Measurements from ENCODE around the gene SIPA1L2.

SIPA1L2 gene

DNA sequence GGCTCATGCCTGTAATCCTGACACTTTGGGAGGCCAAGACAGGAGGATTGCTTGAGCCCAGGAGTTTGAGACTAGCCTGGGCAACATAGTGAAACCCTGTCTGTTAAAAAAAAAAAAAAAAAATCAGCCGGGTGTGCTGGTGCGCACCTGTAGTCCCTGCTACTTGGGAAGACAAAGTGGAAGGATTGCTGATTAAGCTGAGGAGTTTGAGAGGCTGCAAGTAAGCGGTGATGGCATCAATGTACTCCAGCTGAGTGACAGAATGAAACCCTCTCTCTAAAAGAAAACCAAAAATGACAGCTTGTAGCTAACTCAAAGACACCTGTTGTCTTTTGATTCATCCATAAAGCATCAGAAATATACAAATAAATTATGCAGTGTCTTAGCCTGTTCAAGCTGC lies 31.8 kb downstream of the SIPA1L2 start:
- H3K9me3 Mint-ChIP-seq = peaks cover 7 to 8% of the 10 kb centered on the region in 2 donors
- H3K4me1 Mint-ChIP-seq = peaks cover 21 to 31% of the 10 kb centered on the region in 2 donors
- ATAC-seq (replicated peaks) (no peak), DNase-seq (no peak)
- no peaks in the 10 kb centered on the region for H3K27me3 Mint-ChIP-seq
- H3K36me3 Mint-ChIP-seq = peaks cover 3 to 5% of the 10 kb centered on the region in 2 donors
- H3K4me3 Mint-ChIP-seq = no peak overlapping the region
- no peak overlapping the region for H3K27ac Mint-ChIP-seq

DNA sequence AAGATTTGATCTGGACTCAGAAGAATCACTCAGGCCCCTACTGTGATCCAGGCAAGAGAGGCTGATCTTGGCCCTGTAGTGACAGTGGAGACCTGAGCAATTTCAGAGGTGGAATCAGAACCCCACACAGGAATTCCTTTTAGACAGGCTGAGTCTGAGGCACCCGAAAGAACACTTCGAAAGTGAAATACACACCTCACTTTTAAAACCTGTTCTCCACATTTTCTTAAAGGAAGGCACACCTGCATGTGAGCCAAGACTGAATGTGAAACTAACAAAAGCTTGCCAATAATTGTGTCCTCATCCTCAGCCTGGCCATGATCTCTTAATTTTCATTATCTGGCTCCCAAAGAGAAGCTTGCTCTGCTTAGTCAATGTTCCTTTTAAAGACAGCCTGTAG lies 32.2 kb downstream of the SIPA1L2 start:
- Mint-ChIP-seq H3K4me1 (peaks cover 20 to 27% of the 10 kb centered on the region in 2 donors), H3K36me3 (peaks cover 3 to 5% of the 10 kb centered on the region in 2 donors), H3K4me3 (no peak overlapping the region), H3K9me3 (peaks cover 6 to 7% of the 10 kb centered on the region in 2 donors), H3K27me3 (no peaks in the 10 kb centered on the region), H3K27ac (no peak overlapping the region)
- ATAC-seq (replicated peaks) (no peak), DNase-seq (no peak)

DNA sequence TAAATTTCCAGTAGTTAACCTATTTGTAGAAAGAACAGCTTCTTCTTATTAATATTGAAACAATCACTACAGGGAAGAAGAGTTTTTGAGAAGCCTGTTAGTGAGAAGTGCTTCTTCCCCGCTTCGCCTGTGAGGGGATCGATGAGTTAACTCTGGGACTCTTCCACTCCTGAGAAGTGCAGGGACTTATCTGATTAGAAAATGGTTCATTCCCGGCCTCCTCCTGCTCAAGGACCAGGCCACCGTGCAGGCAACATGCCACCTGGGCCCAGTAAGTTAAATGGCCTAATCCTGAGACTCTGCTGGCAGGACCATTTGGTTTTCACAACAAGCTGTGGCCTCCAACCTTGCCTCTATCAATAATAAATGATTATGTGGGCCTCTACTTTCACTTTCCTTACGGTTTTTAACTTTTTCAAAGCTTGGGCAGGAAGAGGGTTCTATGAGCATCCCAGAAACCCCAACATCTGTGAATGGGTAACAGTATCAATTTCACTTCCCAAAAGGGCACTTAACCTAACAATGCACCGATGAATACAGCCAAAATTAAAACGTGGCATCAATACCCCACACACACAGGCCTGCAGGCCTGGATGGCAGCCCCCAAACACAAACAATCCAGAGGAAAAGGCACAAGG lies 33.1 kb downstream of the SIPA1L2 start:
- ATAC-seq (replicated peaks) = peak; percentile 88 to 90
- peak overlapping the region; percentile 14 for H3K27ac Mint-ChIP-seq
- H3K27me3 Mint-ChIP-seq = no peaks in the 10 kb centered on the region
- DNase-seq = no peak
- peak overlapping the region; percentile 23 to 46 for H3K4me3 Mint-ChIP-seq
- peaks cover 19 to 27% of the 10 kb centered on the region in 2 donors for H3K4me1 Mint-ChIP-seq
- H3K9me3 Mint-ChIP-seq = peaks cover 4 to 7% of the 10 kb centered on the region in 2 donors
- H3K36me3 Mint-ChIP-seq = peaks cover 3 to 5% of the 10 kb centered on the region in 2 donors

GRCh38 chr1:232594768-232595698 lies 34.9 kb downstream of the SIPA1L2 start:
- Mint-ChIP-seq H3K27me3 (no peaks in the 10 kb centered on the region), H3K4me1 (peaks cover 25 to 36% of the 10 kb centered on the region in 2 donors), H3K4me3 (no peak overlapping the region), H3K36me3 (peaks cover 3 to 5% of the 10 kb centered on the region in 2 donors), H3K9me3 (peaks cover 5 to 8% of the 10 kb centered on the region in 2 donors), H3K27ac (no peak overlapping the region)
- ATAC-seq (replicated peaks) (no peak), DNase-seq (no peak)

DNA sequence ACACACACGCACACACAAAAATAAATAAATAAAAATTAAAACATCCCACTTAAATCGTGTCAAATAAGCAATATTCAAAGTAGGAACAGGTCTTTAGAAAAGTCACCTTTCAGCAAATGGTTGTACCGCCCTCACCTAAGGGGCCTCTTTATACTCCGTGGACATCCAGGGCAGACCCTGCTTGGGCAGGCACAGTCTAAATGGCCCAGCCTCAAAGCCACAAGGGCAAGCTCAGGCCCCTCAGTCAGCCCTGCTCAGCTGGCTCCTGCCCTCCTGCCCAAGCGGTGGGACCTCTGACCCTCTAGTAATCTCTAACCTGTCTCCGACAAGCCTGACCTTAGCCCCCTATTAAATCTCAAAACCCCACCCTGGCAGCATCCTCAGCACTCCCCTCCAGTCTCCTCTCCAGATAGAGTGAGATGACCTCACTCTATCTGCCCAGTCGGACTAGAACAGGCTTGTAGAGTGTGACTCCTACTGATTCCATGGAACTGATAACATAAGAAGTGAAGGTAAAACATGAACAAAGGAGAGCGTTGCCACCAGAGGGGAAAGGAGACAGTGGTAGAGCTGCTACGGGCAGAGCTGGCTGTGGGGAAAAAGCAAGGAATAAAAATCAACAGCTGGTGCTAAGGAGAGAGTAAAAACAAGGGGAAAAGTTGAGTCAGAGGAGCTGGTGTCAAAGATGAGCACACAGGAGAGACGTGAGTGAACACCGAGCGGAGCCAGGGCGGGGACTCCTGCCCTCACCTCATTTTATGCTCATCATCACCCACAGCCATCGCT lies 36.0 kb downstream of the SIPA1L2 start:
- no peaks in the 10 kb centered on the region for H3K27me3 Mint-ChIP-seq
- peaks cover 8 to 10% of the 10 kb centered on the region in 2 donors for H3K9me3 Mint-ChIP-seq
- H3K4me3 Mint-ChIP-seq = no peak overlapping the region
- DNase-seq = no peak
- peaks cover 28 to 40% of the 10 kb centered on the region in 2 donors for H3K4me1 Mint-ChIP-seq
- no peak overlapping the region for H3K27ac Mint-ChIP-seq
- no peak for ATAC-seq (replicated peaks)
- peaks cover 3 to 5% of the 10 kb centered on the region in 2 donors for H3K36me3 Mint-ChIP-seq

- peak in 1 of 2 donors; percentile 19 for ATAC-seq (replicated peaks)
- DNase-seq = no peak
- Mint-ChIP-seq H3K4me3 (no peak overlapping the region), H3K27me3 (no peaks in the 10 kb centered on the region), H3K9me3 (peaks cover 7 to 8% of the 10 kb centered on the region in 2 donors), H3K36me3 (peaks cover 0 to 3% of the 10 kb centered on the region in 2 donors), H3K4me1 (peaks cover 22 to 30% of the 10 kb centered on the region in 2 donors), H3K27ac (no peak overlapping the region)
These were observed 38.6 kb downstream of the SIPA1L2 start for GRCh38 chr1:232591344-232591743.

GRCh38 chr1:232590744-232591082 lies 39.2 kb downstream of the SIPA1L2 start:
- Mint-ChIP-seq H3K36me3 (peaks cover 0 to 3% of the 10 kb centered on the region in 2 donors), H3K9me3 (peaks cover 7 to 8% of the 10 kb centered on the region in 2 donors), H3K4me3 (peak overlapping the region in 1 of 2 donors; percentile 8), H3K4me1 (peaks cover 17 to 25% of the 10 kb centered on the region in 2 donors), H3K27ac (peak overlapping the region; percentile 9), H3K27me3 (no peaks in the 10 kb centered on the region)
- no peak for DNase-seq
- peak; percentile 89 for ATAC-seq (replicated peaks)

- DNase-seq (no peak), ATAC-seq (replicated peaks) (peak; percentile 45 to 67)
- peaks cover 0 to 3% of the 10 kb centered on the region in 2 donors for H3K36me3 Mint-ChIP-seq
- no peaks in the 10 kb centered on the region for H3K27me3 Mint-ChIP-seq
- H3K4me1 Mint-ChIP-seq = peaks cover 17 to 25% of the 10 kb centered on the region in 2 donors
- peaks cover 7 to 8% of the 10 kb centered on the region in 2 donors for H3K9me3 Mint-ChIP-seq
- H3K27ac Mint-ChIP-seq = peak overlapping the region; percentile 9
- H3K4me3 Mint-ChIP-seq = peak overlapping the region in 1 of 2 donors; percentile 32
These were observed 39.9 kb downstream of the SIPA1L2 start for GRCh38 chr1:232589812-232590743.

DNA sequence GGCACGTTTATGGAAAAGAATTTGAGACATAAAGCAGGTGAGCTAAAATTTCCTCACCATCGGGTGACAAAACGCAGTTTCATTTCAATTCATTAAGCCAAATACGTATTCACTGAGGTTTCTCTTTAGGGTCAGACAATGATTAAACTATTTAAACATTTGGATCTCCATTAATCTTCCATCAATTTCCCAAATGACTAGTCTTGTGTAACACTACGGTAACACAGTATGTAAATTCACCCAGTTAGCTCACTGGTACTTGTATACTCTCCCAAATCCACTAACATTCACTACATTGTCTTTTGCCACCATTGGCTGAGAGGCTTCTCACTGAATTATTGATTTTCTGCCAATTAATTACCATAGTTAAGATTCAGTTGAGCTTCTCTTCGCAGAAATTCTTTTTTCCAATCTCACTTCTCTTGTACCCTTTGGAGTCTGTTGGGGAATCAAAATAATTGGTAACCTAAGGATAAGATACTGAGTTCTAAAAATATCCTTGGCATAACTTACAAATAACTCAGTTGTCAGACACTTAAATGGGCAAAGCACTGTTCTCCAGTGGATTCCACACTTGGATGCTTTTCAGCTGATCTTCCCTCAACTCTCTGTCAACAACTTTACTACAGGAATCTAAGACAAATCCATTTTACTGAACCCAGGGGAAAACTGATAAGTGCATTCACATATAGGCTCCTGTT lies 40.7 kb downstream of the SIPA1L2 start:
- H3K9me3 Mint-ChIP-seq = peaks cover 7 to 8% of the 10 kb centered on the region in 2 donors
- ATAC-seq (replicated peaks) (no peak), DNase-seq (no peak)
- H3K36me3 Mint-ChIP-seq = peaks cover 0 to 3% of the 10 kb centered on the region in 2 donors
- peaks cover 17 to 25% of the 10 kb centered on the region in 2 donors for H3K4me1 Mint-ChIP-seq
- H3K27ac Mint-ChIP-seq = no peak overlapping the region
- no peaks in the 10 kb centered on the region for H3K27me3 Mint-ChIP-seq
- no peak overlapping the region for H3K4me3 Mint-ChIP-seq

GRCh38 chr1:232587141-232588008 lies 42.6 kb downstream of the SIPA1L2 start:
- H3K27me3 Mint-ChIP-seq = no peaks in the 10 kb centered on the region
- peaks cover 7 to 8% of the 10 kb centered on the region in 2 donors for H3K9me3 Mint-ChIP-seq
- H3K27ac Mint-ChIP-seq = no peak overlapping the region
- ATAC-seq (replicated peaks) = no peak
- peaks cover 17 to 25% of the 10 kb centered on the region in 2 donors for H3K4me1 Mint-ChIP-seq
- H3K36me3 Mint-ChIP-seq = peaks cover 0 to 3% of the 10 kb centered on the region in 2 donors
- no peak overlapping the region for H3K4me3 Mint-ChIP-seq
- DNase-seq = no peak

DNA sequence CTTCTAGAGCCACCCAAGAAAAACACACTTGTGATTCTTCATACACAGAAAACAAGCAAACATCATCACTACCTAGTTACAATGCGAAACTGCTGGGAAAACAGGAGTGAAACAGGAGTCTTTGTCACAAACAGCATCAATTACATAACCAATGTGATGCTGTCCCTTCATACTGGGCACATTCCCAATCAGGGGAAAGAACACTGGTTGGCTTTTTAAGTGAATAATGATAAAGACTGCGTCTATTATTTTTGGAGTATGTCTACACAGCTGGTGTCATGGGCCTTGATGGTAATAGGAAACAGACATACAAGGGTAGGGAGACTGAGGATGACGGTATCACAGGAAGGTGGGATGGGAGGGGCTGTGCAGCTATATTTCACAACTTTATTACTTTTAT lies 43.3 kb downstream of the SIPA1L2 start:
- Mint-ChIP-seq H3K9me3 (peaks cover 7 to 8% of the 10 kb centered on the region in 2 donors), H3K36me3 (peaks cover 0 to 3% of the 10 kb centered on the region in 2 donors), H3K27me3 (no peaks in the 10 kb centered on the region), H3K4me1 (peaks cover 17 to 25% of the 10 kb centered on the region in 2 donors), H3K27ac (no peak overlapping the region), H3K4me3 (no peak overlapping the region)
- DNase-seq (no peak), ATAC-seq (replicated peaks) (no peak)

GRCh38 chr1:232585486-232585885 lies 44.4 kb downstream of the SIPA1L2 start:
- Mint-ChIP-seq H3K9me3 (peaks cover 7 to 8% of the 10 kb centered on the region in 2 donors), H3K36me3 (peaks cover 0 to 3% of the 10 kb centered on the region in 2 donors), H3K4me1 (peaks cover 11 to 16% of the 10 kb centered on the region in 2 donors), H3K27ac (no peak overlapping the region), H3K27me3 (no peaks in the 10 kb centered on the region), H3K4me3 (no peak overlapping the region)
- no peak for DNase-seq
- no peak for ATAC-seq (replicated peaks)
